HG03520 (cell line): ENCODE measurements around the gene TXNRD3.
"Not testable (repeated sequence)": the region's sequence is repeated elsewhere in the genome, so short reads cannot be mapped to it uniquely, and the experiment has no call there.

Experiments
- ATAC-seq: cut with Tn5 transposase; IDR thresholded peaks from one replicate; pipeline ENCODE4 v1.9.1; 2021; ENCODE audit warnings: mild to moderate bottlenecking, moderate library complexity; ENCODE audit not compliant: unreplicated experiment

The TXNRD3 gene

GRCh38 chr3:126649556-126650092, 5.3 kb downstream of the TXNRD3 start:
- ATAC-seq = no peak

- ATAC-seq = no peak
These were observed 8.2 kb downstream of the TXNRD3 start for GRCh38 chr3:126646674-126647073.

- ATAC-seq = no peak
These were observed 10.3 kb downstream of the TXNRD3 start for GRCh38 chr3:126644615-126645014.

GRCh38 chr3:126638790-126639189, 16.1 kb downstream of the TXNRD3 start:
- ATAC-seq = no peak

- ATAC-seq = no peak
These were observed 18.5 kb downstream of the TXNRD3 start for GRCh38 chr3:126636436-126636835.

- ATAC-seq = no peak
These were observed 20.1 kb downstream of the TXNRD3 start for GRCh38 chr3:126634803-126635202.

GRCh38 chr3:126630020-126630419, 24.9 kb downstream of the TXNRD3 start:
- no peak for ATAC-seq

GRCh38 chr3:126625735-126626134, 29.2 kb downstream of the TXNRD3 start:
- ATAC-seq = not testable (repeated sequence)

- no peak for ATAC-seq
These were observed 32.2 kb downstream of the TXNRD3 start for GRCh38 chr3:126622694-126623093.

GRCh38 chr3:126621627-126622345, 33.1 kb downstream of the TXNRD3 start:
- no peak for ATAC-seq

GRCh38 chr3:126621171-126621570, 33.8 kb downstream of the TXNRD3 start:
- ATAC-seq = no peak

- ATAC-seq = no peak
These were observed 34.2 kb downstream of the TXNRD3 start for GRCh38 chr3:126620738-126621137.

GRCh38 chr3:126618760-126619159, 36.2 kb downstream of the TXNRD3 start:
- ATAC-seq = no peak

- no peak for ATAC-seq
These were observed 36.9 kb downstream of the TXNRD3 start for GRCh38 chr3:126618021-126618420.

GRCh38 chr3:126617571-126617970, 37.4 kb downstream of the TXNRD3 start:
- no peak for ATAC-seq

- ATAC-seq = no peak
These were observed 38.0 kb downstream of the TXNRD3 start for GRCh38 chr3:126616931-126617330.

GRCh38 chr3:126613479-126614188, 41.3 kb downstream of the TXNRD3 start:
- ATAC-seq = no peak

GRCh38 chr3:126612479-126613205, 42.3 kb downstream of the TXNRD3 start:
- no peak for ATAC-seq

- ATAC-seq = no peak
These were observed 45.0 kb downstream of the TXNRD3 start for GRCh38 chr3:126609909-126610308.

GRCh38 chr3:126607214-126607908, 47.6 kb downstream of the TXNRD3 start:
- ATAC-seq = no peak

- ATAC-seq = no peak
These were observed 48.9 kb downstream of the TXNRD3 start for GRCh38 chr3:126606001-126606400.
